CD4-positive, alpha-beta T cell treated with Interleukin-6 for 4 hours (primary cell): ENCODE measurements around the gene MOB2.

Source experiments
- DNase-seq: peaks from one replicate; pipeline ENCODE4 v3.0.0-alpha.2; 2020; ENCODE audit warnings: mixed read lengths

MOB2 gene

DNA sequence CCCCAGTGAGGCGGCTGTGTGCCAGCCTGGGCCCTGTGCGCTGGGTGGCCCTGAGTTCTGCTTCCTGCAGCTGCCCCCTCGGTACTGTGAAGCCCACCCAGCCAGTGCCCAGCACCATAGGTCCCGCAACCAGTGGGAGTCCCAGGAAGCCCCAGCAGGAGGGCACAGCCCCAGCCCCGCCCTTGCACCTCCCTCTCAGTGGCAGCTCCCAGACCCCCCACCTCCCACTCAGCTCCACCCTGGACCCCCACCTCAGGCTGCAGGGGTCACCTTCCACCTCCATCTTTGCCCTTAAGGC lies 30.9 kb downstream of the MOB2 start:
- DNase-seq: no peak

DNA sequence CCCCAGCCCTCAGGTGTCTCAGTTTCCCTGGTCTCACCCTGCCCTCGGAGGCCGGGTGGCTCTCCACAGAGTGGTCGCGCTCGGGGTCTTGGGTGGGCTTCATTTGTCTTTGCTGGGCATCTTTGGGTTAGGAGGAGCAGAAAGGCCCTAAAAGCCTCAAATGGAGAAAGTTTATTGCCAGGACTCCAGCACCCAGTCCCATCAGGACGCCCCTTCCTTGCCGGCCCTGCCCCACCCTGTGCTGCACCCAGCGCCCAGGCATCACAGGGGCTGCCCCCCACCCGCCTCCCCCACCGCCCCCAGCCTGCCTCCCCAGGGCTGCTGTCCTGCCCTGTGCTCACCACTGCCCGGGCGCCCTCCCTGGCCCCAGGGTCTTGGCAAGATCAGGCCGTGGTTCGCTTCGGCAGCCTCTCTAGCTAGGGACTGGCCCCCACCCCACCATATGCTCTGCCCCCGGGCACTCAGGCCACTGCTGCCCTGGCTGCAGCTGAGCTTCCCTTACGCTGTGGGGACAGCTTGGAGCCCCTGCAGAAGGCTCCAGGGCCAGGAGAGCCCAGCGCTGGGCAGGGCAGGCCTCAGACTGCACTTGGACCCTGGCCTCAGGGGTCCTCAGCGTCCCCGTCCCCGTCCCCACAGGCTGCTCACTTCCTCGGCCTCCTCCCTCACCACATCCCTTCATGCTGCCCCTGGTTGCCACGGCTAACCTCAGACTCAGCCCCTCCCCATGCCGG lies 31.4 kb downstream of the MOB2 start:
- DNase-seq: no peak

DNA sequence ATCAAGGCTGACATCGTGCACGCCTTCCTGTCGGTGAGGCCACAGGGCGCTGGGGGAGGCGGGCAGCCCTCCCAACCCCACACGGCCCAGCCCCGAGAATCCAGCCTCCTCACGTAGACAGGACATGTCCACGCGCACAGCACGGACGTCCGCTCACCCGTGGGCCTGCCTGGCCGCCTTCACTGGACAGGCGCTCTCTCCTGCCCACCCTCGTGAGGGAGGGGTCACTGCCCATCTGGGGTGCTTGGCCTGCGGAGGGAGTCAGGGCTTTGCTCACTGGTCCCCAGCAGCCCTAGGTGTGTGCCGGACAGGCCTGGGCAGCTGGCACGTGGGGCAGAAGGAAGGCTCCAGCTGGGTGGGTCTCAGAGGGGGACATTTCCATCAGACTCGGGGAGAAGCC lies 32.0 kb downstream of the MOB2 start:
- no peak for DNase-seq

DNA sequence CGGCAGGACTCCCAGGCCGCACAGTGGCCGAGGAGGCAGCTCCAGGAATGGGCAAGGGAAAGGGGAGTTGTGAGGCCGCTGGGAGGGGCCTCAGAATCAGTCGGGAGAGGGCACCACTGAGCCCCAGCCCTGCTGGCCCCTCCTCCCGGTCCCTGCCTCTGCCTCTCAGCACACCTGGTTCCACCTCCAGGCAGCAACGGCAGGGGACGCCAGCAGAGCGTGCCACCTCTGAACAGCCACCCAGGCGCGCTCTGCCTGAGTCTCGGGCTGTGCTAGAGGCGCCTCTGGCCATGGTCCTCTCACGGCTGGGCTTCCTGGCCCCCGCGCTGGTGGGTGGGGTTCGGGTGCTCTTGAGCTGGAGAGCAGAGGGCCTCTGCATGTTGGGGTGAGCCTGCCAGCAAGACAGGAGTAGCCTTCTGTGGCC lies 33.0 kb downstream of the MOB2 start:
- peak; percentile 55 for DNase-seq

DNA sequence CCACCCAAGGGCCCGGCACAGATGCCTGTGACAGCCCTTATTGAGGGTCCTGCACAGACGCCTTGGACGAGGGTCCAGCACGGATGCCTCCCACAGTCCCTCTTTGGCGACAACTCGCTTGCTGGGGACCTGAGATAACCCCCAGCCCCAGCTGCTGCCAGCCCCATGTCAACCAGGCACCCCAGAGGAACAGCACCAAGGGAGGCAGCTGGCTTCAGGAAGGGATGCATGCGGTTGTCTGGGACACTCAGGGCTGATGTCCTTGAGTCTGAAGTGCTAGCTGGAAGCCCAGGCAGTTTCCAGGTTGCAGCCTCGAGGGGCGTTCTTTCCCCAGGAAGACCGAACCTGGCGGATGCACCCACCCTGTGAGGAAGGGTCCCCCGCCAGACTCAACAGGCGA lies 33.8 kb downstream of the MOB2 start:
- no peak for DNase-seq

DNA sequence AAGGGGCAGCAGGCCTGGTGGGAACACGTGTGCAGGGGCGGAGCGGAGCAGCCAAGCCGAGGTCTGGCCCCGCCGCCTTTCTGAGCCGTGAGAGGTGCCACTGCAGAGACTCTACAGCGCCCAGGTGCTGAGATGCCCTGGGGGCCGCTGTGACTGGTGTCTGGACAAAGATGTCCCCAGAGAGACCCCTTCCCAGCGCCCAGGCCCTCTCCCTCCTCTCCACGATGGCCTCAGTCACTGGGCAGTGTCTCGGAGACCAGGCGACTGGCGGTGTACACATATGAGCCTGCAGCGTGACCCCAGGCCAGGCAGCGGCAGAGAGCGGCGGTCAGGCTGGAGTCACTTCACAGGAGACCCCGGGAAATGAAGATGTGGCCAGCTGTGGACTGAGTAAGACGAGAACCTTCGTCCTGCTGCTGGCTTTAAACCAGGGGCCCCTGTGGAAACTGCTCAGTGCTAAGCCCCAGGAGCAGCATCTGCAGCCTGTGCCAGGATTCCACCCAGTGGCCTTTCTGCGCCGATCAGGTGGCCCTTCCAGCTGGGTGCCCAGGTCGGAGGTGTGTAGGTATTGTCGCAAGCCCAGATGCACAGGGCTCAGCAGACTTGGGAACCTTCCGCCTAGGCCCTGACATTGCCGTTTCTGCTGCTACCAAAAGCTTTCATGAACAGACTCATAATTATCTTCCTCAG lies 34.7 kb downstream of the MOB2 start:
- DNase-seq: no peak

DNA sequence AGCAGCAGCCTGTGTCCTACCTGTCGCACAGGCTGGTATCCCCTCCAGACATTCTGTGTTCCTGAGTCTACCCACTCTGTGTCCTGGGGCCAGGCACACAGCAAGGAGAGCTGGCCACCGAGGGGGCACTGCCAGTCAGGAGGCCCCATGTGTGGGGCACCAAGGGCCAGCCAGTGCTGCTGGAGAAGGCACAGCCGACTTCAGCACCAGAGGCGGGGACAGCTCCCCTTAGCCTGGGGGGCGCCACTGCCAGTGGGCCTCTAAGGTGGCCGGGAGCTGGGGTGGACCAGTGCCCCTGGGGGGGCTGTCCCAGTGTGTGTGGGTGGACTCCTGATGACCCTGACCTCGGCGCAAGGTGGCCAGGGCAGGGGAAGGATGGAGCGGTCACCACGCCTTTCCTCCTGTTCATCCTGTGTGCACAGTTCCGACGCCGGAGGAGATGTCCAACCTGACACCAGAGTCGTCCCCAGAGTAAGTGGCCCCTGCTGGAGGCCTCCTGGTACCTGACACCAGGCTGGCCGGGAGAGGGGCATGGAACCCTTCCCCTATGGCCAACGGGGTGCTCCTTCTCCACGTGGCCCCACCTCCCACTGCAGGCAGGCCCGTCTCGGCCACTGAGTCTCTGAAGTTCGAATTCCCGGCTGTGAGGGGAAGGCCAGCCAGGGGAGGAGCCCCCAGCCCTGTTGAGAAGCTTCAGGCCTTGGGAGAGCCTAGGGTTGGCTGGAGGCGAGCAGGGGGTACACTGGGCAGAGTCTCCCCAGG lies 35.4 kb downstream of the MOB2 start:
- DNase-seq: no peak

DNA sequence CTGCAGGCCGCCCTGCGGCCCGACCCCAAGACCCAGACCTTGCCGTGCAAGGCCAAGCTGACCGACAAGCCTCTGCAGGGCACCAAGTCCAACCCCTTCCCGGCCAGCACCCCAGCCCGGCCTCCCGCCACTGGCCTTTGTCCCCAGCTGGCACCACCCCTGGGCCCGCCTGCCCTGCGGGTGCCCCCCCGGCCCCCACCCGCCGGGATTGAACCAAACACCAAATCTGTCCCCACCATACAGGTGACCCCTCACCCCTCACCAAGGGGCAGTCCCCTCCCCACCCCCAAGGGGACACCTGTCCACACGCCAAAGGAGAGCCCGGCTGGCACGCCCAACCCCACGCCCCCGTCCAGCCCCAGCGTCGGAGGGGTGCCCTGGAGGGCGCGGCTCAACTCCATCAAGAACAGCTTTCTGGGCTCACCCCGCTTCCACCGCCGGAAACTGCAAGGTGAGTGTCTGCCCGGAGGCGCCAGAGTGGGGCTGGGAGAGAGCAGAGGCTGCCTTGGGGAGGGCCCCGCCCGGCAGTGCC lies 36.2 kb downstream of the MOB2 start:
- no peak for DNase-seq

DNA sequence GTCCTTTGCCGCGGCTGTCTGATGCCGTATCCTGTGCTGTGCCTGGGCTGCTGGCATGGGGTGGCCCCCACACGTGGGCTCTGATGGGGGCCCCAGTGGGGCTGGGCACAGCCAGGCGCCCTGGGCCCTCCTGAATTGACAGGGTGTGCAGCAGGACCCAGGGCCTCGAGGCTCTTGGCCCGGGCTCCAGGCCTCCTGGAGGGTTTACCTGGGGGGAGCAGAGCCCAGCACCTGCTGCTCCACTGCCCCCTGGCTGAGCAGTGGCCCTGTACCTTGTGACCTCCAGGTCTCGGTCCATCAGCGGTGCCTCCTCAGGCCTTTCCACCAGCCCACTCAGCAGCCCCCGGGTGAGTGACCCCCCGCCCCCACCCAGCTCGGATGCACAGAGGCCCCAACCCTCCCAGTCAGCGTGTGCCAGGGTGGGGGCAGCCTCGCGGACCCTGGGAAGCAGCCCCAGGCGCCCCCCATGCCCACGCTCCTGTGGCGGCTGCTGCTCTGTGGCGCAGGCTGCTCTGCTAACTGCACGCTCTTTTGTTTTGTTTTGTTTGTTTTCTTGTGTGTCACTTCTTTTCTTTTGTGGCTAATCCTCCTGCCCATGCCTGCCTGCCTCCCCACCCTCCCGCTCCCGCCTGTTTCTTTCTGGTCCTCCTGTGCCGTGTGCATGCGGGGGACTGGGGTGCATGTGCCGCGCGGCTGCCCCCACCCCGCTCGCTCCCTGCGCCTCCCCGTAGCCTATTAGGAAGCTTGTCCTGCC lies 36.9 kb downstream of the MOB2 start:
- DNase-seq: no peak

DNA sequence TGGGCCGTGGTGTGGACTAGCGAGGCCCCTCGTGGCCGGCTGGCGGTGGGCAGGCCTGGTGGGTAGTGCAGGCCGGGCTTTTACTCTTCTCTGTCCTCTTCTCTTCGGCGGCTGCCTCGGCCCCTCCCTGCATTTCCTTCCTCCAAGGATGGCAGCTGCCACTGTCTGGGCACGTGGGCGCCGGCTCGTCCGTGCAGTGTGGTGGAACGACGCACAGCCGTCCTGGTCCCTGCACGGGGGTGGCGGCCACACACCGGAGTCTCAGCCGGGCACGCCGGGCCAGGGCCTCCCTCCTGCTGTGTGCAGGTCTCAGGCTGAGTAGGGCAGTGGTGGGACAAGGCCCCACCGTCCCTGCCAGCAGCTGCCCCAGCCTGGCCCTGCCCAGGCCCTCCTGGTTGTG lies 37.7 kb downstream of the MOB2 start:
- no peak for DNase-seq

DNA sequence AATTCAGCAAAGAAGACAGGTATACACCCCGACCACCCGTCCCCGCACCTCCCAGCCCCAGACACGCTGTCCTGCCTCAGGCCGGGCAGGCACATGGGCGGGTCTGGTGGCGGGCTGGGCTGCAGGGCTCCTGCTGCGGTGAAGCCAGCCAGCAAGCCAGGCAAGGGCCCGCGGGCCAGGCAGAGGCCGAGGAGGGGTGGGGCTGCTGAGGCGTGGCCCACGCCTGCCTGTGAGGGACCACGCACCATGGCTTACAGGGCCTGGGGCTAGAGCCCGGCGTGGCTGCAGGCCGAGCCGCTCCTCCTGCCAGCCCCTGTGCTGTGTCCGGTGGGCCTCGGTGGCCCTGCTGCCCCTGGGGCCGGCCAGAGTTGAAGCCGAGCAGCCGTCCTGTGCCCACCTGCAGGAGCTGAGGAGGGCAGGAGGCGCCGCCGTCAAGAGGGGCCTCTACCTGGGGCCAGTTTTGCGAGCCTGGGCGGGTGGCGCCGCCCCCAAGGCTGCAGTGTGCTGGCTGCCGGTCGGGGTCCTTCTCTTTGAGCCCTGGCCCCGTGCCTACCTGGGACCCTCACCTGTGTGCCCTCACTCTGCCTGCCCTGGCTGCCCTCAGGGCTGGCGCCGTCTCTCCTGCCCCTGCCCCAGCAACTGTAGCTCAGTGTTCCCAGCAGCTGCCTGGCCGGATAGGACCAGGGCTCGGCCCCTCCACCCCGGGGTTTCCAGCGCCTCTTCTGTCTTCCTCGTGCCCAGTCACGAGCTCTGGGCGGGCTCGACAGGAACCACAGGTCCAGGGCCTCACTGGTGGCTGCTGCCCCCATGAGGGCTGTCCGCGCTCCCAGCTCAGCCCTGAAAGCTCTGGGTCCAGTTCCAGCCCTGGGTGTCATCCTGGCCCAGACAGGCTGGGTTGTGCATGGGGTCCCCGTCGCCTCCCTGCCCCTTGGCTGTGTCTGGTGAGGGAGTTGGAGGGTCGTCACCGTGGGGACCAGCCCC lies 38.4 kb downstream of the MOB2 start:
- DNase-seq: no peak

DNA sequence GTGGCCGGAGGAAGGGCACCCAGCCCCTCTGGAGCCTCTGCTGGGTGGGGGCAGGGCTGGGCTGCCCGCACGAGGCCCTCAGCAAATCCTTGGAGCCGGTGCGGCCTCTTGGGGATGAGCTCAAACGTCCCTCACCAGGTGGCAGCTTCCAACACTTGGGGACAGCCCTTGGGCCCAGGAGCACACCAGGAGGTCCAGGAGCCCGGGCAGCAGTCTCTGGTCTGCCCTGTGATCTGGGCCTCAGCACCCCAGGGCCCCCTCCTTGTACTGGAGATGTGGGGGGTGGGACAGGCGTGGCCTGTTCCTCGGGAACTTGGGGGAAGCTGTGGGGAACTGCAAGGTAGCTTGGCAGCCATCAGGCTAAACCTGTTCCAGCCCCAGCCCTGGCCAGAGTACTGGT lies 40.0 kb downstream of the MOB2 start:
- DNase-seq: no peak

DNA sequence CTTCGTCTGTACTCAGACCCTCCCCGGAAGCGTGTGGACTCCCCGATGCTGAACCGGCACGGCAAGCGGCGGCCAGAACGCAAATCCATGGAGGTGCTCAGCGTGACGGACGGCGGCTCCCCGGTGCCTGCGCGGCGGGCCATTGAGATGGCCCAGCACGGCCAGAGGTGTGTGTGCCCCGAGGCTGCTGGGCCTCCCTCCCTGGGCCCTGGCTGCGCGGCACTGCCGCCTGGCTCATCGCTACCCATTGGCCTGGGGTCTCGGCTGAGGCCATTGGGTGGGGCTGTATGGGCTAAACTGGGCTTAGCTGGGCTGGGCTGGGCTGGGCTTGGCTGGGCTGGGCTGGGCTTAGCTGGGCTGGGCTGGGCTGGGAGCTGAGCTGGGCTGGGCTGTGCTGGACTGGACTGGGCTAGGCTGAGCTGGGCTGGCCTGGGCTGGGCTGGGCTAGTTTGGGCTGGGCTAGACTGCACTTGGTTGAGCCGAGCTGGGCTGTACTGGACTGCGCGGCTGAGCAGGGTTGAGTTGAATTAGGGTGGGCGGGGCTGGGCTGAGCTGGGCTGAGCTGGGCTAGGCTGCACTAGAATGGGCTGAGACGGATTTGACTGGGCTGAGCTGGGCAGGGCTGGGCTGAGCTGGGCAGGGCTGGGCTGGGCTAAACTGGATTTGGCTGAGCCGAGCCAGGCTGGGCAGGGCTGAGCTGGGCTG lies 40.7 kb downstream of the MOB2 start:
- DNase-seq: no peak

DNA sequence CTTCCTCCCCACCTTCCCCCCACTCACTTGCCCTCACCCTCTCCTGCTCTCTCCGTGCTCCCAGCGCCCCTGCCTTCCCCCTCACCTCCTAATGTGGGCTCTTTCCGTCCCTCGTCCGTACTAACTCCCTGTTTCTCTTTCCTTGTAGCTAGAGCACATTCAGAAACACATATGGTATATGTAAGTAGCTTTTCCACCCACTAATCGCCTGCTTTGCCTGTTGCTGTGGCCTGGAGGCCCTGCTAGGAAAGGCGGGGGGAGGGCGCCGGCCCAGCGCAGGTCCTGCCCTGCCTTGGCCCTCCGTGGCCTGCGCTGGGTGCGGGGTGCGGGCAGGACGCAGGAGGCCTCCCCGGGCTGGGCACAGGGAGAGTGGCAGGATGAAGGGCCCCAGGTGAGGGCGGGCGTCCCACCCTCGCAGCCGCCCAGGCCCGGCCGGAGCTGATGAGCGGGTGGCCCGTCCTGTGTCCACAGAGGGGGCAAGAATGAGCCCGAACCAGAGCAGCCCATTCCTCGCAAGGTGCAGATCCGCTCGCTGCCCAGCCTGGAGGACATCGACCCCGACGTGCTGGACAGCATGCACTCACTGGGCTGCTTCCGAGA lies 41.7 kb downstream of the MOB2 start:
- DNase-seq: no peak

DNA sequence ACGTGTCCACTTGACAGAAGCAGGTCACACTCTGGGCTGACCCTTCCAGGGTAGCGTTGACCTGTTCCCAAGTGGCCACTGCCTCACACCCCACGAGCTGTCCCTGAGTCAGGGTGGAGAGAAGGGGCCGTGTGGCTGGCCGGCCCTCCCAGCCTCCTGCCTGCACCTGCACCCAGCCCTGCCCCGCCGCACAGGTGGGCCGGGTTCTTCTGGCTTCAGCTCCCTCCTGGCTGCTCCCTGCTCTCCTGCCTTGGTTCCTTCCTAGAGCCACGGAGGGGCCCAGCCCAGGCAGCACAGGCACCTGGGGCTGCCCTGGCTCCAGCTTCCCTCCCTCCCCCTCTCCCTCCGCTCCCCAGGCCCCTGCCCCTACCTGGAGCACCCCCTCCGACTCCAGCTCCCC lies 42.3 kb downstream of the MOB2 start:
- DNase-seq: no peak

DNA sequence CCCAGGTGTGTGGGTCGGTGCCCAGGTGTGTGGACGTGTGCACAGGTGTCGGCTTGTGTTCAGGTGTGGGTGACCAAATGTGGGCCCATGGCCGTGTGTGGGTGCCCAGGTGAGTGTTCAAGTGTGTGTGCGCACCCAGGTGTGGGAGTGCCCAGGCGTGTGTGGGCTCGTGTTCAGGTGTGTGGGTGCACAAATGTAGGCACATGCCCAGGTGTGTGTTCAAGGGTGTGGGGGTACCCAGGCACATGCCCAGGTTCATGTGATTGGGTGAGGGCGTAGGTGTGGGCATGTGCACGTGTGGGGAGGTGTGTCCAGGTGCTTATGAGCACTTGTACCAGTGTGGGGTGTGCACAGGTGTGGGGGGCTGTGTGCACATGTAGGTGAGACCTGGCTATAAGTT lies 42.8 kb downstream of the MOB2 start:
- DNase-seq: no peak

DNA sequence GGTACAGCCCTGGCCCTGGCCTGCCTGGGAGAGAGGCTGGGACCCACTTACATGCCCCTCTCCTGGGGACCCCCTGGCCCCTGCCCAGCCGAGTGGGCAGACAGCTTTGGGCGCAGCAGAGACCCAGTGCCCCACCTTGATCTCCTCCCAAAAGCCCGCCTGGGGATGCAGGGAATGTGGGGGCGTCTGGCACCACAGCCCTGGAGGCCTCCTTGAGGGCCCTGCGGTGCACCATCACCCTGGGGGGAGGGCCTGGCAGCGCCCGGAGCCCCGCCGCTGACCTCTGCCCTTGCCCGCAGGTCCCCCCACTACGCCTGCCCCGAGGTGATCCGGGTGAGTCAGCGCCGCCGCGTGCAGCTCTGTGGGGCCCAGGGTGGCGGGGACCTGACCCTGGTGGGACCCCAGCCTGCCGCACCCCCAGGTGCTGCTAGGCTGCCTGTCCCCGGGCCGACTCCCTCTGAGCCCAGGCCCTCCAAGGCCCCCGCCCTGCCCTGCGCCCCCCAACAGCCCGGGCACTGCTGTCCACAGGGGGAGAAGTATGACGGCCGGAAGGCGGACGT lies 43.7 kb downstream of the MOB2 start:
- no peak for DNase-seq

DNA sequence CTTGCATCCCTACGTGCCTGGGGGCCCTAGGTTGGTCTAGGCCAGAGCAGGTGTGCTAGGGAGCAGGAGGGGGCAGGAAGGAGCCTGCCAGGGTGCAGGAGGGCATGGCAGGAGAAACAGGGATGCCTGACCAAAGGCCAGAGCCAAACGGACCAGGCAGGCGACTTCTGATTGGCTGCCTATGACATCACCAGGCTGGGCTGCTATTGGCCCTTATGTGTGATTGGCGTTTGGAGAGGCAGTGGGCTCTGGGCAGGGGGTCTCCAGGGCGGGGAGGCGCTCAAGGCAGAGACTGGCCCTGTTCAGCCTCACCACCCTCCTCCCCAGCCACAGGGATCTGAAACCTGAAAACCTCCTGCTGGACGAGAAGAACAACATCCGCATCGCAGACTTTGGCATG lies 44.4 kb downstream of the MOB2 start:
- DNase-seq: no peak

DNA sequence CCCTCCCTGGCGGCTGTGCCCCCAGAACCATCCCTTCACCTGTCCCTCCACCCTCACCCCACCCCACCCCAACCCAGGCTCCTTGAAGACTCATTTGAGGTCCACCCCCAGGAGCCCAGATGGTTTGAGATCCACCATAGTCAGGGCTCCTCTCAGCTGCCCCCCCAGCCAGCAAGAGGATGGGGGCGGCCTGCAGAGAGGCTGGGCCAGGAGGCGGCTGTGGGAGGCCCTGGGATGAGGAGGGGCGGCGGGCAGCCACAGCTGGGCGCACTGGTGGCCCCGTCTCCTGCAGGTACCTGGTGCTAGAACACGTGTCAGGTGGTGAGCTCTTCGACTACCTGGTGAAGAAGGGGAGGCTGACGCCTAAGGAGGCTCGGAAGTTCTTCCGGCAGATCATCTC lies 46.1 kb downstream of the MOB2 start:
- no peak for DNase-seq

DNA sequence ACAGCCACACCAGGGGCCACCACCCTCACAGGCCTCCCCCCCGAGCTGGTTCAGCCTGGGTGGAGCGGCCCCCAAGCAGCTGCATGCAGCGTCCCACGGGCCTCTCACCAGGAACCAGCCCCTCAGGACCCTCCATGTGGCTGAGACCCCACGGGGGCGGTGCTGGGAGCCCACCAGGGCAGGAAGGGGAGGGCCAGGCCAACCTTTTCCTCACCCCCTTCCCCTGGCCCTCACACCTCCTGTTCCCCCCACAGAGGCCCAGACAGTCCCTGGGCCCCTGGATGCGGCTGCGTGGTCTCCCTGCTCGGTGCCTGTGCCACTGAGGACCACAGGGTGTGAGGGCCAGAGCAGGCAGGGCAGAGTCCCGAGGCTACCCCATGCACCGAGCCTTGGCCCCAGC lies 46.5 kb downstream of the MOB2 start:
- no peak for DNase-seq

DNA sequence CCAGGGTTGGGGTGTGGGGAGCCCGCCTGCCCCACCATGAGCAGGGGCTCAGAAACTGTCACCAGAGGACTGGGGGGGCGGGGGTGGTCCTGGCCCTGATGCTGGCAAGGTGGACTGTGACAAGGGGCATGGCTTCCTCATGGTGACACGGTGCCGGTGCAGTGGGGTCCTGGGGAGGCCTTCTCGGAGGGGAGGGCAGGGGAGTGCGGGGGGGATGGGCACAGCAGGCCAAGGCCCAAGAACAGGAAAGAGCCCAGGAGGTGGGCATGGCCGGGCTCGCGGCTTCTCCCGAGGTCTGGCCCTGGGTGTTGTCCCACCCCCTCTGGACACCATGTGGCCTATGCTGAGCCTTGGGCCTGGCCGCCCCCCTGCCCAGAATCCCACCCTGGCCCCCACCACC lies 47.2 kb downstream of the MOB2 start:
- DNase-seq: no peak
